ENCODE measurements around the gene COX6B2.
A peak's percentile ranks its signal among the peaks of the same experiment; 100 is the strongest.

COX6B2 gene

GRCh38 chr19:55383279-55384130 lies 29.0 kb upstream of the COX6B2 start:
- DNase-seq = peak; percentile 38

GRCh38 chr19:55382522-55383054 lies 28.1 kb upstream of the COX6B2 start:
- no peak for DNase-seq

GRCh38 chr19:55382013-55382412 lies 27.5 kb upstream of the COX6B2 start:
- DNase-seq = no peak

GRCh38 chr19:55379174-55379573 lies 24.7 kb upstream of the COX6B2 start:
- DNase-seq = no peak

GRCh38 chr19:55377356-55378131 lies 23.0 kb upstream of the COX6B2 start:
- DNase-seq = no peak

- DNase-seq = no peak
Observed at GRCh38 chr19:55376241-55376933, 21.9 kb upstream of the COX6B2 start, which contains the start of gene TMEM190. TSS of gene TMEM190 (plus strand) at chr19:55376826. CDS start at chr19:55376854, 28 bp downstream.

- no peak for DNase-seq
Observed at GRCh38 chr19:55373993-55374757, 19.7 kb upstream of the COX6B2 start.

- DNase-seq = no peak
Observed at GRCh38 chr19:55373306-55373992, 18.9 kb upstream of the COX6B2 start.

GRCh38 chr19:55372316-55373081 lies 18.0 kb upstream of the COX6B2 start:
- DNase-seq = no peak

GRCh38 chr19:55370305-55370988 lies 15.9 kb upstream of the COX6B2 start, which contains the start of gene IL11:
TSS of gene IL11 (minus strand) at chr19:55370463. CDS start at chr19:55370310, 153 bp downstream.
- no peak for DNase-seq

GRCh38 chr19:55369653-55370304 lies 15.3 kb upstream of the COX6B2 start:
- peak; percentile 78 for DNase-seq

- no peak for DNase-seq
Observed at GRCh38 chr19:55368701-55369563, 14.4 kb upstream of the COX6B2 start.

- DNase-seq = no peak
Observed at GRCh38 chr19:55368106-55368505, 13.6 kb upstream of the COX6B2 start.

GRCh38 chr19:55366790-55367189 lies 12.3 kb upstream of the COX6B2 start:
- DNase-seq = no peak

- no peak for DNase-seq
Observed at GRCh38 chr19:55365964-55366363, 11.4 kb upstream of the COX6B2 start.

GRCh38 chr19:55365245-55365644 lies 10.7 kb upstream of the COX6B2 start:
- no peak for DNase-seq

GRCh38 chr19:55362990-55363716 lies 8.6 kb upstream of the COX6B2 start, which contains the start of gene GARIN5B:
TSS of gene GARIN5B (minus strand) at chr19:55363260. CDS start at chr19:55363066, 194 bp downstream.
- DNase-seq = no peak
